ENCODE data around the gene KDM1B.
"Not testable (repeated sequence)": the region's sequence is repeated elsewhere in the genome, so short reads cannot be mapped to it uniquely, and the experiment has no call there.

KDM1B gene

DNA sequence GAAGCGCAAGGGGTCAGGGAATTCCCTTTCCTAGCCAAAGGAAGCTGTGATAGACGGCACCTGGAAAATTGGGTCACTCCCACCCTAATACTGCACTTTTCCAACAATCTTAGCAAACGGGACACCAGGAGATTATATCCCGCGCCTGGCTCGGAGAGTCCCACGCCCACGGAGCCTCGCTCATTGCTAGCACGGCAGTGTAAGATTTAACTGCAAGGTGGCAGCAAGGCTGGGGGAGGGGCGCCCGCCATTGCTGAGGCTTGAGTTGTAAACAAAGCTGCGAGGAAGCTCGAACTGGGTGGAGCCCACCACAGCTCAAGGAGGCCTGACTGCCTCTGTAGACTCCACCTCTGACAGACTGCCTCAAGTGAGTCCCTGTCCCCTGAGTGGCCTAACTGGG is 73.4 kb downstream of the KDM1B start:
- H3K36me3 ChIP-seq (ENCODE audit: insufficient read depth, low read length), result peaks cover 83% of the 10 kb centered on the region
- H3K4me3 ChIP-seq (ENCODE audit: low read depth, low read length, poor library complexity, severe bottlenecking); H3K27me3 ChIP-seq (ENCODE audit: insufficient read depth, low read length); H3K4me2 ChIP-seq (ENCODE audit: low read length); H3F3A ChIP-seq (ENCODE audit: insufficient read depth, low read length); H3K27ac ChIP-seq (ENCODE audit: low read depth, low read length, poor library complexity, severe bottlenecking); H3K4me1 ChIP-seq (ENCODE audit: insufficient read depth, low read length, severe bottlenecking); H3K9me3 ChIP-seq (ENCODE audit: low read length); H4K20me1 ChIP-seq (ENCODE audit: insufficient read depth, low read length); H3K79me2 ChIP-seq (ENCODE audit: insufficient read depth, low read length); H3K9ac ChIP-seq (ENCODE audit: low read length); H2AFZ ChIP-seq (ENCODE audit: low read length); H3K9me2 ChIP-seq (ENCODE audit: low read depth, low read length): not testable (repeated sequence)

DNA sequence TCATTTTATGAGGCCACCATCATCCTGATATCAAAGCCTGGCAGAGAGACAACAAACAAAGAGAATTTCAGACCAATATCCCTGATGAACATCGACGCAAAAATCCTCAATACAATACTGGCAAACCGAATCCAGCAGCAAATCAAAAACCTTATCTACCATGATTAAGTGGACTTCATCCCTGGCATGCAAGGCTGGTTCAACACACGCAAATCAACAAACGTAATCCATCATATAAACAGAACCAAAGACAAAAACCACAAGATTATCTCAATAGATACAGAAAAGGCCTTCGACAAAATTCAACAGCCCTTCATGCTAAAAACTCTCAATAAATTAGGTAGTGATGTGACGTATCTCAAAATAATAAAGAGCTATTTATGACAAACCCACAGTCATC is 76.6 kb downstream of the KDM1B start:
- H3K9me2 ChIP-seq (ENCODE audit: low read depth, low read length); H3K4me3 ChIP-seq (ENCODE audit: low read depth, low read length, poor library complexity, severe bottlenecking); H3F3A ChIP-seq (ENCODE audit: insufficient read depth, low read length); H2AFZ ChIP-seq (ENCODE audit: low read length); H3K4me2 ChIP-seq (ENCODE audit: low read length); H3K9ac ChIP-seq (ENCODE audit: low read length); H3K4me1 ChIP-seq (ENCODE audit: insufficient read depth, low read length, severe bottlenecking); H4K20me1 ChIP-seq (ENCODE audit: insufficient read depth, low read length); H3K27me3 ChIP-seq (ENCODE audit: insufficient read depth, low read length); H3K27ac ChIP-seq (ENCODE audit: low read depth, low read length, poor library complexity, severe bottlenecking): not testable (repeated sequence)
- Histone ChIP-seq H3K79me2 (ENCODE audit: insufficient read depth, low read length) (peaks cover 34% of the 10 kb centered on the region), H3K36me3 (ENCODE audit: insufficient read depth, low read length) (peaks cover 80% of the 10 kb centered on the region), H3K9me3 (ENCODE audit: low read length) (peaks cover 15% of the 10 kb centered on the region; the same call in 1 of the 2 replicates)

DNA sequence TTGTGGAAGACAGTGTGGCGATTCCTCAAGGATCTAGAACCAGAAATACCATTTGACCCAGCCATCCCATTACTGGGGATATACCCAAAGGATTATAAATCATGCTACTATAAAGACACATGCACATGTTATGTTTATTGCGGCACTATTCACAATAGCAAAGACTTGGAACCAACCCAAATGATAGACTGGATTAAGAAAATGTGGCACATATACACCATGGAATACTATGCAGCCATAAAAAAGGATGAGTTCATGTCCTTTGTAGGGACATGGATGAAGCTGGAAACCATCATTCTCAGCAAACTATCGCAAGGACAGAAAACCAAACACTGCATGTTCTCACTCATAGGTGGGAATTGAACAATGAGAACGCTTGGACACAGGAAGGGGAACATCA is 78.5 kb downstream of the KDM1B start:
- H3K4me2 ChIP-seq (ENCODE audit: low read length); H3K27me3 ChIP-seq (ENCODE audit: insufficient read depth, low read length); H3K9ac ChIP-seq (ENCODE audit: low read length); H2AFZ ChIP-seq (ENCODE audit: low read length); H3K4me3 ChIP-seq (ENCODE audit: low read depth, low read length, poor library complexity, severe bottlenecking); H3K4me1 ChIP-seq (ENCODE audit: insufficient read depth, low read length, severe bottlenecking); H4K20me1 ChIP-seq (ENCODE audit: insufficient read depth, low read length); H3K27ac ChIP-seq (ENCODE audit: low read depth, low read length, poor library complexity, severe bottlenecking); H3F3A ChIP-seq (ENCODE audit: insufficient read depth, low read length); H3K9me2 ChIP-seq (ENCODE audit: low read depth, low read length): not testable (repeated sequence)
- H3K79me2 ChIP-seq (ENCODE audit: insufficient read depth, low read length), result peaks cover 34% of the 10 kb centered on the region
- peaks cover 15% of the 10 kb centered on the region; the same call in 1 of the 2 replicates for H3K9me3 ChIP-seq (ENCODE audit: low read length)
- H3K36me3 ChIP-seq (ENCODE audit: insufficient read depth, low read length), result peaks cover 82% of the 10 kb centered on the region

DNA sequence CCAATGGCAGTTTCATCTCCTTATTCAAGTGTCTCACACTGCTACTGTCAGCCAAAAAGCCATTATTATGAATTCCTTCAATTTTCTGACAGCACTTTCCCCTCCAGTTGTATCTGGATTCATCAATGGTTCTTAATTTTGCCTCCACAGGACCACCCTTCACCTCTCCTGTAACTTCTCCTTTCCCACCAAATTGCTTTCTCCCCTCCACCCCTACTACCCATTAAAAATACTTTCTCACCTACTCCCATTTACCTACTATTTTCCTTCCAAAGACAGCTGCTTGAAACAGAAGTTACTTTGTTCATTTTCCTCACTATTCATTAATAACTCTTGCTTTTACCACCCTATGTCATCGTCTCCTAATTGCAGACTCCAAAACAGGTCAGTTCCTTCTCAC is 79.3 kb downstream of the KDM1B start:
- Histone ChIP-seq H3K4me3 (ENCODE audit: low read depth, low read length, poor library complexity, severe bottlenecking) (no peak overlapping the region), H3K4me1 (ENCODE audit: insufficient read depth, low read length, severe bottlenecking) (no peaks in the 10 kb centered on the region), H4K20me1 (ENCODE audit: insufficient read depth, low read length) (no peaks in the 10 kb centered on the region), H3K79me2 (ENCODE audit: insufficient read depth, low read length) (peaks cover 34% of the 10 kb centered on the region), H3F3A (ENCODE audit: insufficient read depth, low read length) (no peaks in the 10 kb centered on the region), H2AFZ (ENCODE audit: low read length) (no peak overlapping the region), H3K9me2 (ENCODE audit: low read depth, low read length) (no peaks in the 10 kb centered on the region), H3K9ac (ENCODE audit: low read length) (no peak overlapping the region), H3K4me2 (ENCODE audit: low read length) (no peak overlapping the region), H3K36me3 (ENCODE audit: insufficient read depth, low read length) (peaks cover 84% of the 10 kb centered on the region), H3K27ac (ENCODE audit: low read depth, low read length, poor library complexity, severe bottlenecking) (no peak overlapping the region), H3K27me3 (ENCODE audit: insufficient read depth, low read length) (no peaks in the 10 kb centered on the region), H3K9me3 (ENCODE audit: low read length) (peaks cover 15% of the 10 kb centered on the region; the same call in 1 of the 2 replicates)
- no peak for TF ChIP-seq EZH2 (IDR thresholded peaks at IDR 0.05; ENCODE audit: borderline replicate concordance, low read length)

DNA sequence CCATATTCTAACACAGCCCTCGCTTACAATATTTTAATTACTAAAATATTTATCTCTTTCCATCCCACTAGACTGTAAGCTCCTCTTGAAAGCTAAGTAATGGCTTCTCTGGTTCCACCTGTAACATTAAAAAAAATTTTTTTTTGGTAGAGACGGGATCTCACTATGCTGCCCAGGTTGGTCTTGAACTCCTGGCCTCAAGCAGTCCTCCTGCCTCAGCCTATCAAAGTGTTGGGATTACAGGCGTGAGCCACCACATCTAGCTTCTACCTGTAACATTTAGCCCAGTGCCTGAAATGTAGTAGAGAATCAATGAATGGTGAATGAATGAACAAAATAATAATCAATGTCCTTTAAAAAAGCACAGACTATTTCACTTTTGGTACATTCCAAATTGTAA is 80.3 kb downstream of the KDM1B start:
- H3K27me3 ChIP-seq (ENCODE audit: insufficient read depth, low read length), result no peaks in the 10 kb centered on the region
- no peak overlapping the region for H3K9ac ChIP-seq (ENCODE audit: low read length)
- H3K4me3 ChIP-seq (ENCODE audit: low read depth, low read length, poor library complexity, severe bottlenecking), result no peak overlapping the region
- H3F3A ChIP-seq (ENCODE audit: insufficient read depth, low read length), result no peaks in the 10 kb centered on the region
- H3K79me2 ChIP-seq (ENCODE audit: insufficient read depth, low read length), result peaks cover 39% of the 10 kb centered on the region
- H3K36me3 ChIP-seq (ENCODE audit: insufficient read depth, low read length), result peaks cover 90% of the 10 kb centered on the region
- peaks cover 15% of the 10 kb centered on the region; the same call in 1 of the 2 replicates for H3K9me3 ChIP-seq (ENCODE audit: low read length)
- no peak overlapping the region for H2AFZ ChIP-seq (ENCODE audit: low read length)
- no peak overlapping the region for H3K27ac ChIP-seq (ENCODE audit: low read depth, low read length, poor library complexity, severe bottlenecking)
- TF ChIP-seq, protein P1, sequence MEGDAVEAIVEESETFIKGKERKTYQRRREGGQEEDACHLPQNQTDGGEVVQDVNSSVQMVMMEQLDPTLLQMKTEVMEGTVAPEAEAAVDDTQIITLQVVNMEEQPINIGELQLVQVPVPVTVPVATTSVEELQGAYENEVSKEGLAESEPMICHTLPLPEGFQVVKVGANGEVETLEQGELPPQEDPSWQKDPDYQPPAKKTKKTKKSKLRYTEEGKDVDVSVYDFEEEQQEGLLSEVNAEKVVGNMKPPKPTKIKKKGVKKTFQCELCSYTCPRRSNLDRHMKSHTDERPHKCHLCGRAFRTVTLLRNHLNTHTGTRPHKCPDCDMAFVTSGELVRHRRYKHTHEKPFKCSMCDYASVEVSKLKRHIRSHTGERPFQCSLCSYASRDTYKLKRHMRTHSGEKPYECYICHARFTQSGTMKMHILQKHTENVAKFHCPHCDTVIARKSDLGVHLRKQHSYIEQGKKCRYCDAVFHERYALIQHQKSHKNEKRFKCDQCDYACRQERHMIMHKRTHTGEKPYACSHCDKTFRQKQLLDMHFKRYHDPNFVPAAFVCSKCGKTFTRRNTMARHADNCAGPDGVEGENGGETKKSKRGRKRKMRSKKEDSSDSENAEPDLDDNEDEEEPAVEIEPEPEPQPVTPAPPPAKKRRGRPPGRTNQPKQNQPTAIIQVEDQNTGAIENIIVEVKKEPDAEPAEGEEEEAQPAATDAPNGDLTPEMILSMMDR (IDR thresholded peaks at IDR 0.05; ENCODE audit: low read length), result no peak
- TF ChIP-seq EZH2 (IDR thresholded peaks at IDR 0.05; ENCODE audit: borderline replicate concordance, low read length), result no peak
- no peaks in the 10 kb centered on the region for H3K9me2 ChIP-seq (ENCODE audit: low read depth, low read length)
- no peak overlapping the region for H3K4me2 ChIP-seq (ENCODE audit: low read length)
- H3K4me1 ChIP-seq (ENCODE audit: insufficient read depth, low read length, severe bottlenecking), result no peaks in the 10 kb centered on the region
- H4K20me1 ChIP-seq (ENCODE audit: insufficient read depth, low read length), result no peaks in the 10 kb centered on the region
